GM23338 (cell line): ENCODE data around the gene PLCH2. TPM values are rescaled to one million over a fixed set of nuclear protein-coding genes. Genes with fewer than 3 reads are reported as not detected.

Source experiments
- ATAC-seq: fragments of 200-7000 bp; cut with Tn5 transposase; 3 replicates; pipeline ENCODE4 v1.9.1; 2020
- DNase-seq: peaks from one replicate; pipeline ENCODE4 v3.0.0-alpha.2; 2015; ENCODE audit warnings: low spot score
- H2AFZ ChIP-seq: fragments of 200-600 bp; sonication (generic); 2 replicates; pipeline ENCODE4 v1.8.0; 2016; ENCODE audit warnings: antibody characterized with exemption, mild to moderate bottlenecking, moderate library complexity
- H3F3A ChIP-seq: fragments of 200-600 bp; sonication (generic); replicated peaks from 2 replicates; pipeline ENCODE4 v1.8.0; 2017; ENCODE audit warnings: antibody characterized with exemption, mixed run types, low read depth
- H3K27ac ChIP-seq: fragments of 200-600 bp; sonication (generic); 2 replicates; pipeline ENCODE4 v1.6.1; 2016; ENCODE audit warnings: low read depth
- H3K27me3 ChIP-seq: fragments of 200-600 bp; sonication (generic); 2 replicates; pipeline ENCODE4 v1.8.0; 2016; ENCODE audit warnings: mild to moderate bottlenecking, mixed run types, moderate library complexity; ENCODE audit not compliant: insufficient read depth
- H3K36me3 ChIP-seq: fragments of 200-600 bp; sonication (generic); 2 replicates; pipeline ENCODE4 v1.8.0; 2016; ENCODE audit warnings: mild to moderate bottlenecking; ENCODE audit not compliant: insufficient read depth
- H3K4me1 ChIP-seq: fragments of 200-600 bp; sonication (generic); 2 replicates; pipeline ENCODE4 v1.8.0; 2016; ENCODE audit warnings: mild to moderate bottlenecking, moderate library complexity; ENCODE audit not compliant: insufficient read depth
- H3K4me2 ChIP-seq: fragments of 200-600 bp; sonication (generic); 2 replicates; pipeline ENCODE4 v1.7.1; 2017; ENCODE audit warnings: mixed run types
- H3K4me3 ChIP-seq: fragments of 200-600 bp; sonication (generic); 2 replicates; pipeline ENCODE4 v1.6.1; 2016; ENCODE audit warnings: mixed run types
- H3K79me2 ChIP-seq: fragments of 200-600 bp; sonication (generic); replicated peaks from 2 replicates; pipeline ENCODE4 v1.8.0; 2017; ENCODE audit warnings: mild to moderate bottlenecking; ENCODE audit not compliant: insufficient read depth
- H3K9me2 ChIP-seq: fragments of 200-600 bp; sonication (generic); 2 replicates; pipeline ENCODE4 v1.8.0; 2017; ENCODE audit not compliant: insufficient read depth
- H4K20me1 ChIP-seq: fragments of 200-600 bp; sonication (generic); replicated peaks from 2 replicates; pipeline ENCODE4 v1.8.0; 2017; ENCODE audit warnings: mild to moderate bottlenecking; ENCODE audit not compliant: insufficient read depth
- H3K27ac Mint-ChIP-seq: 2 replicates; pipeline ENCODE4 v1.8.0; 2020; ENCODE audit warnings: inconsistent platforms, mild to moderate bottlenecking, moderate library complexity, mixed read lengths
- H3K27me3 Mint-ChIP-seq: 3 replicates; pipeline ENCODE4 v1.8.0; 2022; ENCODE audit warnings: low read depth, mild to moderate bottlenecking, moderate library complexity, mixed read lengths, inconsistent platforms; ENCODE audit not compliant: insufficient read depth, poor library complexity
- H3K36me3 Mint-ChIP-seq: 3 replicates; pipeline ENCODE4 v1.8.0; 2021; ENCODE audit warnings: low read depth, mild to moderate bottlenecking, inconsistent platforms, moderate library complexity, mixed read lengths
- H3K4me1 Mint-ChIP-seq: 3 replicates; pipeline ENCODE4 v1.8.0; 2020; ENCODE audit warnings: mild to moderate bottlenecking, inconsistent platforms, mixed read lengths
- H3K4me3 Mint-ChIP-seq: 3 replicates; pipeline ENCODE4 v1.8.0; 2021; ENCODE audit warnings: moderate library complexity, mild to moderate bottlenecking, inconsistent platforms, mixed read lengths
- H3K9me3 Mint-ChIP-seq: 3 replicates; pipeline ENCODE4 v1.8.0; 2020; ENCODE audit warnings: moderate library complexity, mild to moderate bottlenecking, inconsistent platforms, mixed read lengths
- CREB1 ChIP-seq: fragments of 250-450 bp; sonication (Bioruptor Pico); IDR thresholded peaks from 2 replicates; pipeline ENCODE4 v1.5.0; 2020; ENCODE audit warnings: low read depth, mild to moderate bottlenecking, moderate library complexity
- CTCF ChIP-seq, 2 experiments: fragments of 200-600 bp in 1 of 2; sonication (generic) in 1 of 2; conservative IDR thresholded peaks; 2 replicates each; pipeline versions ENCODE4 v1.5.1 to v1.6.1; 2016 to 2017; ENCODE audit warnings: antibody characterized with exemption in 2 of 2, low read depth in 2 of 2, mild to moderate bottlenecking in 2 of 2, moderate library complexity in 1 of 2
- EZH2 ChIP-seq: fragments of 200-600 bp; sonication (generic); IDR thresholded peaks from one replicate; pipeline ENCODE4 v1.8.0; 2017; ENCODE audit warnings: antibody characterized with exemption, mild to moderate bottlenecking, low read depth; ENCODE audit not compliant: unreplicated experiment
- EZH2phosphoT487 ChIP-seq: fragments of 200-600 bp; sonication (generic); IDR thresholded peaks from one replicate; pipeline ENCODE4 v1.8.1; 2018; ENCODE audit warnings: antibody characterized with exemption; ENCODE audit not compliant: unreplicated experiment
- JUNB ChIP-seq: IDR thresholded peaks from one replicate; pipeline ENCODE4 v1.6.1; 2016; ENCODE audit warnings: antibody characterized with exemption; ENCODE audit not compliant: unreplicated experiment
- NANOG ChIP-seq: IDR thresholded peaks from 2 replicates; pipeline ENCODE4 v1.6.1; 2016; ENCODE audit warnings: antibody characterized with exemption, borderline replicate concordance
- POLR2AphosphoS5 ChIP-seq: IDR thresholded peaks from 2 replicates; pipeline ENCODE4 v1.6.1; 2016; ENCODE audit warnings: antibody characterized with exemption, low read depth
- STAT1 ChIP-seq: IDR thresholded peaks from one replicate; pipeline ENCODE4 v1.6.1; 2016; ENCODE audit warnings: antibody characterized with exemption; ENCODE audit not compliant: unreplicated experiment
- ZNF114 ChIP-seq: fragments of 250-450 bp; sonication (Bioruptor Pico); IDR thresholded peaks from 2 replicates; pipeline ENCODE4 v1.5.0; 2020; ENCODE audit warnings: mild to moderate bottlenecking, moderate library complexity
- ZNF331 ChIP-seq: fragments of 250-450 bp; sonication (Bioruptor Pico); IDR thresholded peaks from 2 replicates; pipeline ENCODE4 v1.5.0; 2020; ENCODE audit warnings: low read depth, mild to moderate bottlenecking, moderate library complexity
- polyA plus RNA-seq: library from polyadenylated mRNA; unstranded; fragments of >200 nt; fragmentation: Nextera tagmentation; extraction: Ambion mirVana; gene quantifications from 2 replicates; pipeline ENCODE4 v1.2.1, GENCODE V29; 2016
- total RNA-seq: library from RNA; depleted of rRNA; stranded (reverse); fragments of >200 nt; shearing (Covaris generic); gene quantifications from 2 replicates; pipeline ENCODE4 v1.2.3, GENCODE V29; 2014
- TF ChIP-seq, protein P1 (sequence below): IDR thresholded peaks from one replicate; pipeline ENCODE4 v1.6.1; 2018; ENCODE audit warnings: antibody characterized with exemption; ENCODE audit not compliant: unreplicated experiment
- TF ChIP-seq, protein P2 (sequence below): IDR thresholded peaks from 2 replicates; pipeline ENCODE4 v1.6.1; 2016; ENCODE audit warnings: antibody characterized with exemption

Gene PLCH2
- total and polyA plus RNA-seq, 2 experiments from 2014 or later: 0.31 TPM; not detected in 1

DNA sequence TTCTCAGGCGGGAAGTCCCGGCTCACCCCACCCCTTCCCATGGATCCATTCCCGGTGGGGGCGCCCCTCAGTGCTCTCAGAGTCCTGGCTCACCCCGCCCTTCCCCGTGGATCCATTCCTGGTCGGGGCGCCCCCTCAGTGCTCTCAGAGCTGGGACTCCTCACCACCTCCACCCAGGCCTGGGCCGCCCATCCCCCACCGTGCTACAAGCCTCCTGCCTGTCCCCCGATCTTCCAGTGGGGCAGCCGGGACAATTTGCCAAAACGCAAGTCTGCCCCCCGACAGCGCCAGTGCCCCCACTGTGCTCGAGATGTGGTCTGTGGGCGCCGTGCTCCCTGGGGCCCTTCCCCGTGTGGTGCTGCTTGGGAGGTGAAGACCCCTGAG is 23.2 kb upstream of the PLCH2 start (continued):
- TF ChIP-seq, protein P1, sequence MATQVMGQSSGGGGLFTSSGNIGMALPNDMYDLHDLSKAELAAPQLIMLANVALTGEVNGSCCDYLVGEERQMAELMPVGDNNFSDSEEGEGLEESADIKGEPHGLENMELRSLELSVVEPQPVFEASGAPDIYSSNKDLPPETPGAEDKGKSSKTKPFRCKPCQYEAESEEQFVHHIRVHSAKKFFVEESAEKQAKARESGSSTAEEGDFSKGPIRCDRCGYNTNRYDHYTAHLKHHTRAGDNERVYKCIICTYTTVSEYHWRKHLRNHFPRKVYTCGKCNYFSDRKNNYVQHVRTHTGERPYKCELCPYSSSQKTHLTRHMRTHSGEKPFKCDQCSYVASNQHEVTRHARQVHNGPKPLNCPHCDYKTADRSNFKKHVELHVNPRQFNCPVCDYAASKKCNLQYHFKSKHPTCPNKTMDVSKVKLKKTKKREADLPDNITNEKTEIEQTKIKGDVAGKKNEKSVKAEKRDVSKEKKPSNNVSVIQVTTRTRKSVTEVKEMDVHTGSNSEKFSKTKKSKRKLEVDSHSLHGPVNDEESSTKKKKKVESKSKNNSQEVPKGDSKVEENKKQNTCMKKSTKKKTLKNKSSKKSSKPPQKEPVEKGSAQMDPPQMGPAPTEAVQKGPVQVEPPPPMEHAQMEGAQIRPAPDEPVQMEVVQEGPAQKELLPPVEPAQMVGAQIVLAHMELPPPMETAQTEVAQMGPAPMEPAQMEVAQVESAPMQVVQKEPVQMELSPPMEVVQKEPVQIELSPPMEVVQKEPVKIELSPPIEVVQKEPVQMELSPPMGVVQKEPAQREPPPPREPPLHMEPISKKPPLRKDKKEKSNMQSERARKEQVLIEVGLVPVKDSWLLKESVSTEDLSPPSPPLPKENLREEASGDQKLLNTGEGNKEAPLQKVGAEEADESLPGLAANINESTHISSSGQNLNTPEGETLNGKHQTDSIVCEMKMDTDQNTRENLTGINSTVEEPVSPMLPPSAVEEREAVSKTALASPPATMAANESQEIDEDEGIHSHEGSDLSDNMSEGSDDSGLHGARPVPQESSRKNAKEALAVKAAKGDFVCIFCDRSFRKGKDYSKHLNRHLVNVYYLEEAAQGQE: no peak
- TF ChIP-seq POLR2AphosphoS5: no peak
- TF ChIP-seq JUNB: no peak
- TF ChIP-seq, protein P2, sequence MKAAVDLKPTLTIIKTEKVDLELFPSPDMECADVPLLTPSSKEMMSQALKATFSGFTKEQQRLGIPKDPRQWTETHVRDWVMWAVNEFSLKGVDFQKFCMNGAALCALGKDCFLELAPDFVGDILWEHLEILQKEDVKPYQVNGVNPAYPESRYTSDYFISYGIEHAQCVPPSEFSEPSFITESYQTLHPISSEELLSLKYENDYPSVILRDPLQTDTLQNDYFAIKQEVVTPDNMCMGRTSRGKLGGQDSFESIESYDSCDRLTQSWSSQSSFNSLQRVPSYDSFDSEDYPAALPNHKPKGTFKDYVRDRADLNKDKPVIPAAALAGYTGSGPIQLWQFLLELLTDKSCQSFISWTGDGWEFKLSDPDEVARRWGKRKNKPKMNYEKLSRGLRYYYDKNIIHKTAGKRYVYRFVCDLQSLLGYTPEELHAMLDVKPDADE: no peak
- TF ChIP-seq CTCF (conservative IDR thresholded peaks at IDR 0.05; ENCODE audit: low read depth in 2 of 2): no peak
- TF ChIP-seq ZNF114 (CRISPR knock-in tag): no peak
- TF ChIP-seq CREB1: no peak
- no peak for TF ChIP-seq STAT1
- TF ChIP-seq ZNF331 (CRISPR knock-in tag): no peak
- no peak for TF ChIP-seq EZH2
- TF ChIP-seq EZH2phosphoT487: no peak

DNA sequence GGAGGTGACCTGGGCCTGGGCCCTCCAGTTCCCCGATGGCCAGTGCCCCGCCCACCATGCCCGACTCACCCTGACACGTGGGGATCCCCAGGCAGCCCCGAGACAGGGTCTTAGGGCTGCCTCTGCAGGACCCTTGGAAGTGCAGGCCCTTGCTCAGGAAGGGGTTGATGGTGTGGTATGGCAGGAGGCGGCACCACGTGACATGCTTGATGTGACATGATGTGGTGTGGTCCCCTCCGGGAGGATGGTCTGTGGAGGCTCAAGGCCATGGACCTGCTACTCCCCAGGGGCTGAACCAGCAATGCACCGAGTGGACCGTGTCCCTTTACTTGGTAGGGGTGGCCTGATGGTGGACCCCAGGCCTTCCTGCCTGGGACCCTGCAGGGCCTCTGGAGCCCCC is 21.9 kb upstream of the PLCH2 start:
- H3K27me3 ChIP-seq: no peaks in the 10 kb centered on the region
- H3K27ac ChIP-seq: no peak overlapping the region
- no peaks in the 10 kb centered on the region for H3F3A ChIP-seq
- no peak overlapping the region for H3K4me2 ChIP-seq
- no peaks in the 10 kb centered on the region for H4K20me1 ChIP-seq
- H3K9me3 Mint-ChIP-seq: no peaks in the 10 kb centered on the region
- peaks cover 3% of the 10 kb centered on the region for H3K27me3 Mint-ChIP-seq
- no peak for DNase-seq
- H3K4me3 ChIP-seq: no peak overlapping the region
- H3K4me1 ChIP-seq: no peaks in the 10 kb centered on the region
- H3K9me2 ChIP-seq: no peaks in the 10 kb centered on the region
- H2AFZ ChIP-seq: no peak overlapping the region
- H3K36me3 ChIP-seq: no peaks in the 10 kb centered on the region
- no peaks in the 10 kb centered on the region for H3K79me2 ChIP-seq
- H3K36me3 Mint-ChIP-seq: no peaks in the 10 kb centered on the region
- H3K27ac Mint-ChIP-seq: no peak overlapping the region
- H3K4me1 Mint-ChIP-seq: peaks cover 3% of the 10 kb centered on the region
- no peak overlapping the region for H3K4me3 Mint-ChIP-seq
- no peak for ATAC-seq
- no peak for TF ChIP-seq CTCF (conservative IDR thresholded peaks at IDR 0.05; ENCODE audit: low read depth in 2 of 2)
- no peak for TF ChIP-seq EZH2phosphoT487
- TF ChIP-seq, protein P2: no peak
- TF ChIP-seq NANOG: no peak
- TF ChIP-seq, protein P1: no peak
- TF ChIP-seq ZNF331 (CRISPR knock-in tag): no peak
- TF ChIP-seq POLR2AphosphoS5: no peak
- no peak for TF ChIP-seq STAT1
